SW 1271 (cell line): ENCODE data around the gene DMKN.

Experiments
- DNase-seq, 2 experiments: peaks; one replicate each; lab custom pipeline; 2025; lab: John Stamatoyannopoulos, UW

DMKN gene

GRCh38 chr19:35524181-35524837, 10.9 kb upstream of the DMKN start:
- no peak for DNase-seq

DNA sequence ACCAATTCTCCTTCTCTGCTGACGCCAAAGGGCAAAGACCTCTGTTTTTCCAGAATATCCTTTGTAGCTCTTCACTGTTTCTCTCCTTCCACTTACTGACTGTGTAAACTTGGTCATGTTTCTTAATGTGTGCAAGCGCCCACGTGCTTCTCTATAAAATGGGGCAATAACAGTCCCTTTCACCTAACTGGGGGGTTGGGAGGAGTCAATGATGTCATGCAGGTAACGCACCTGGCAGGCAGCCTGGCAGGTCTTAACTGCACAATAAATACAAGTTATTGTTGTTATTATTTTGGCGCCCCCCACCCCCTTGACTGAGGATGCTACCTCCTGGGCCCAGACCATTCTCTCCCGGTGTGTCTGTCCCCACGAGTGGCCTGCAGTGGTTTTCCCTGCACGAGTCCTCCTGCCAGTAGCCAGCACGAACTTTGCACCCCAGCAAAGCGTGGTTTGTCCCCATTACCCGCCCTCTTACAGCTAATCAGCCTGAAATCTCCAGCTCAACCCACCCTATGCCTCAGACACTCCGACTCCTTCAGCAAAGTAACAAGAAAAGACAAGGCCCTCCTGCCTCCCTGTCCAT, 9.4 kb upstream of the DMKN start:
- no peak for DNase-seq

DNA sequence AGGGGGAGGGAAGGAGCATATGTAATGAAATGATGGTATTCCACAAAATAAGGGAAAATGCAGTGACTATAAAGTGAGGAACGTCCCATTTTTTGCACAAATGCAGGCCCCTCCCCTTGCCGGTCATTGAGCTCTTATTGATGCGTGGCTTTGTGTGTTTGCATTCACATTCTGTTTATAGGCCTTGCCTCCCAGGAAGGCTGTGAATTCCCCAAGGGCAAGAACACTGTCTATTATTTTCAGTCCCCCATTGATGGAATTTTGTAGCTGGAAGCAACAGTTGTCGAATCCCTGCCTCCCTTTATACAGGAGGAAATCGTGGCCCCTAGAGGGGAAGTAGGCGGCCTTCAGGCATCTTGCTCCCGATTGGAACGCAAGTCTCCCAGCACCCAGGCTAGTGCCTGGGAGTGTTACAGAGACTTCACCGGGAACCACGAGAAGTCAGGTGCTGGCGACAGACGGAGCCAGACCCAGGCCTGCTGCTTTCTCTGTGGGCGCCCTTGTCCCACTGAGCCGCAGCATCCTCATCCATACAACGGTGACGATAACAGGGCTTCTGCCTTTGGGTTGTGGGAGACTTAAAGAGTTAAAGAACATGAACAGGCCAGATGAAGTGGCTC, 7.8 kb upstream of the DMKN start:
- DNase-seq, result no peak

- no peak for DNase-seq
These were observed 5.8 kb upstream of the DMKN start for GRCh38 chr19:35519291-35519690.

GRCh38 chr19:35518313-35518712, 4.9 kb upstream of the DMKN start:
- peak in 1 of 2 experiments; percentile 37 for DNase-seq

DNA sequence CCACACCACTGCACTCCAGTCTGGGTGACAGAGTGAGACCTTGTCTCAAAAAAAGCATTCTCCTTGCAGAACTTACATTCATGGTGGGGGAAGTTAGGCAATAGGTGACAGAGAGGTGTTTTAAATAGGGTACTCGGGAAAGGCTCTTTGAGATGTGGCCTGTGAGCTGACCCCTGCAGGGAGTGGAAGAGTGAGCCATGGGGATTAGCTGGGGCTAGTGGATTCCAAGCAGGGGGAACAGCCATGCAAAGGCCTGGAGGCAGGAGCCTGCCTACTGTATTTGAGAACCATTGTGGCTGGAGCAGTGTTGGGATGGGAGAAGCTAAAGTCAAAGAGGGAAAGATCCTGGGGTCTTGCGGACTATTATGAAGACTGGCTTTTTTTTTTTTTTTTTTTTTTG, 3.9 kb upstream of the DMKN start:
- no peak for DNase-seq

DNA sequence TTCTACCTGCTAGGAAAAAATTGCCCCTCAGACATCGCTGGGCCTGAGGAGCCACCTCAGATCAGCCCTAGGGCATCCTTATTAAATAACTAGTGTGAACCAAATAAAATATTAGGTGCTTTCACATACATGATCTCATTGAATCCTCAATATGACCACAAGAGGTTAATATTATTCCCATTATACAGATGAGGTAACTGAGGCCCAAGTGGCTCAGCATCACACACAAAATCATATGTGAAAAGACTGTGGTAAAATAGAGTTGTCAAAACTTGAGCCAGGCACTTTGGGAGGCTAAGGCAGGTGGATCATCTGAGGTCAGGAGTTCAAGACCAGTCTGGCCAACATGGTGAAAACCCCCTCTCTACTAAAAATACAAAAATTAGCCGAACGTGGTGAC, 2.9 kb upstream of the DMKN start:
- DNase-seq, result no peak

GRCh38 chr19:35514282-35514809, 897 bp upstream of the DMKN start:
- DNase-seq, result no peak

DNA sequence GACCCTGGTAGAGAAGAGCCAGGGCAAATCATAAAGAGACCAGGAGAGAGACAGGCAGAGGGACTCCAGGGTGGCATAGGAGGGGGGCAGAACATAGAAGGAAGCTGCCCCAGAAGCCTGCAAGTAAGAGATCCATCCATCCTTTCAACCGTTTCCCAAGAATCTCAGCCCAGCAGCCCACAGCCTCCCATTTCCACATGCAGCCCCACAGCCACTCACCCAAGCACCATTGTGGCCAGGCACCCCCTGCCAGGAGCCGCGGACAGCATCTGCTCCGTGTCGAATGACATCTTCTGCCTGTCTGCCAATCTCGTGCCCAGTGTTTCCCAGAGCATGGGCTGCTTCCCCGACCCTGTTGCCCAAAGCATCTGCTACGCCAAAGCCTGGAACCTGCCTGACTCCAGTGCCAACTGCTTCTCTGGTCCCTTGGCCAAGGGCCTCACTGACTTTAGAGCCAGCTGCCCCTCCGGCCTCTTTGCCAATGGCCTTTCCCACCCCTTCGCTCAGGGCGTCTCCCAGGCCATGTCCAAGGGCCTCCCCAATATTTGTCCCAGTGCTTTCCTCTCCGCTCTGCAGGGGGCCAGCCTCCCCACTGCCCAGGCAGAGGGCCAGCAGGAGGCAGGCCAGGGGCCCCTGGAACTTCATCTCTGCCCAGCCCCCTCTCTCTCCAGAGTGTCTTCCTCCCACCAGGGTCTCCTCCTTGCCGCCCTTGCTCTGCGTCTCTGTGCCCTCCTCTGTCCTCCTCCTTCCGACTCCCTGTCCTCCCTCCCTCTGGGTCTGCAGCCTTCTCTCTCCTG, 420 bp downstream of the DMKN start:
- DNase-seq, result no peak

GRCh38 chr19:35511337-35511736, 2.1 kb downstream of the DMKN start:
- DNase-seq, result no peak

DNA sequence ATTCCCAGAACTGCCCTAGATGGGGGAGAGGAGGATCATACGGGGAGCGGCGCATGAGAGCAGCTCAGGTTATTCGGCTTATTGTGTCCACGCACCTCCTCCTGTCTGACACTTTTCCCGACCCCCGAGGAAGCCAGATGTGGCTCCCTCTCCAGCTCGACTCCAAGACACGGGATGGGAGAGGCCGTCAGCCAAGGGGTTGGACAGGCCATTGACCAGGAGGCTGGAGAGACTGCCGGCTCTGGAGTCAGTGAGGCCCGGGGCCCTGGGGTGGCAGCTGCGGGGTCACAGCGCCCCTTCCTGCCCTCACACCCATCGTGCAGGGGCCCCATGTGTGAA, 2.9 kb downstream of the DMKN start:
- DNase-seq, result no peak

- DNase-seq, result peak in 1 of 2 experiments; percentile 8
These were observed 3.4 kb downstream of the DMKN start for GRCh38 chr19:35509861-35510625.

GRCh38 chr19:35509018-35509652, 4.3 kb downstream of the DMKN start:
- DNase-seq, result no peak

DNA sequence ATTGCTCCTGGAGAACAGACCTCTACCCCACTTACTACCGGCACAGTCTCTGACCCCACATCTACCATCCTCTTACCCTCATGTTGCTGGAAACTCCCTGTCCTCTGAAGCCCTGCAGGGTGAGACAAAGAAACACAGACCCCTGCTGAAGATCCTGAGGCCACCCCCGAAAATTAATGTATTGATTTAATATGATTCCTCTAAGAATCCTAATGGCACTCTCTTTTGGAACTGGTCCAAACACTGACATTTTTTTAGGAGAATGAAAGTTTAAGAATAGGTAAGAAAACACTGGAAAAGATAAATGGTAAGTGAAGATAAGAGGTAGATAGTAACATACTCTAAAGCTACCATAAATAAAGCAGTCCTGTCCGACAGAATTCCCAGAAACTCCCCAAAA, 5.3 kb downstream of the DMKN start:
- no peak for DNase-seq

DNA sequence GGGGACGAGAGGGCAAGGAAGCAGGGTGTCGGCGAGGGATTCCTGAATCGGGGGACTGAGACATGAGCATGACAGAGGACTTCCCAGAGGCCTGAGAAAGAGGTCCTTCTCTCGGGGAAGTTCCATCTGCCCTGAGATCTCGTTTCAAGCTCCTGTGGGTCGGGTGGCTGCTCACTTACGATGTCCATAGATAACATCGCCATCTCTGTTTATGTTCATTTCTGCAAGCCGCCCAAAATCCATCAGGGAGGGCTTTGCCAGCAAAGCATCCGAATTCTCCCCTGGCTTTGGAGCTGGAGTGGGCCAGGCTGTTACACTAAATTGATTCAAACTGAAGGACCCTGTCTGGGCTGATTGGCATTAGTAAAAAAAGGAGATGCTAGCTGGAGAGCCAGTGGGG, 5.9 kb downstream of the DMKN start:
- DNase-seq, result no peak

GRCh38 chr19:35506011-35506410, 7.4 kb downstream of the DMKN start:
- DNase-seq, result no peak

DNA sequence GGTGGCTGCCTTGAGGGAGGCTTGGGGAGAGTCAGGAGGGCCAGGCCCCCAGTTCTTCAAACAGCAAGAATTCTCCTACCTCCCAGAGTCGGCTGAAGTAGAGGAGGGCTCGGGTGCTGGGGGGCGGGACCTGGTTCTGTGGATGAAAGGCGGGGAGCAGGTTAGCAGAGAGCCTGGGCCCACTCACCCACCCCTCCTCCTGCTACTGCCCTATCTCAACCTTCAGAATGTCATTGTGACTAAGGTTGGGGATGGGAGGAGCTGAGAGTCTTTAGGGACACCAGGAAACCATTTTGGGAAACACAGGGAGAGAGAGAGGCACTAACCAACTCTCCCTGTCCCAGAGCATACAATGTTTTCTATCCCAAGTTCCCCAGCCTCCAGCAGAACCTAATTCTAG, 10.7 kb downstream of the DMKN start:
- no peak for DNase-seq

GRCh38 chr19:35501684-35502083, 11.8 kb downstream of the DMKN start:
- DNase-seq, result no peak

- no peak for DNase-seq
These were observed 12.8 kb downstream of the DMKN start for GRCh38 chr19:35500611-35501010.

DNA sequence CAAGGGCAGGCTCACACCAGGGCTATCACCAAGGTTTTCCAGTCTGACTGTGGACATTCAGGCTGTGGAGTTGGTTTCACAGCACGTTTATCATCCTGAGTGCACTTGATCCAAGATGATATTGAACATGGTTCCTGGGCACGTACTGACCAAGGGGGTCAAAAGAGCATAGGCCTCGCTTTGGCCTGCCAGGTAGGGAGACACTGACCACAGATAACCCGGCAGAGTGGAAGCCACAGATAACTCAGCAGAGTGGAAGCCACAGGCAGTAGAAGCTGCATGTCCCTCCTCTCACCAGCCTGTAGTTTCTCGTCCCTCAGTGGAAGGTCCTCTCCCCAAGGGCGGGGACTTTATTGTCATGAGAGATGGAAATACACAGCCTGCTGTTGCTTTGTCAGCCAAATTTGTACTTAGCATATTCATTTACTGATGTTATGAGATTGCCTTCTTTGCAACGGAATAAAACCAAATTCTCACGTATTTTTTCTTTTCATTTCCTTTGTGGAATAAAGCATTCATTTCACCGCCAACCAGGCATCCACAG, 14.4 kb downstream of the DMKN start:
- no peak for DNase-seq

- DNase-seq, result no peak
These were observed 15.2 kb downstream of the DMKN start for GRCh38 chr19:35498220-35498619.
